Thoracic aorta (tissue), 2 donors: ENCODE measurements around the gene SAMD13. TPM values are rescaled to one million over a fixed set of nuclear protein-coding genes. Genes with fewer than 3 reads are reported as not detected.
A peak's percentile ranks its signal among the peaks of the same experiment; 100 is the strongest.

Experiments used
- ATAC-seq: fragments of 150-250 bp; one replicate; pipeline ENCODE4 v1.8.0; 2017; ENCODE audit warnings: low read depth; ENCODE audit not compliant: insufficient number of reproducible peaks, low FRiP score
- DNase-seq: peaks from one replicate; pipeline ENCODE4 v3.0.0-alpha.2; 2020; ENCODE audit warnings: low spot score
- H3K27ac ChIP-seq, 2 donors: fragments of 200-600 bp; sonication (generic); 1 replicate in 1 of 2; 2 replicates in 1 of 2; pipeline ENCODE4 v1.5.1; 2016; ENCODE audit warnings: mild to moderate bottlenecking in 2 of 2, moderate library complexity in 2 of 2
- H3K27me3 ChIP-seq: fragments of 200-600 bp; sonication (generic); replicated peaks from 2 replicates; pipeline ENCODE4 v1.6.0; 2016; ENCODE audit warnings: mild to moderate bottlenecking; ENCODE audit not compliant: insufficient read depth
- H3K36me3 ChIP-seq: fragments of 200-600 bp; sonication (generic); one replicate; pipeline ENCODE4 v1.5.1; 2016
- H3K4me1 ChIP-seq, 2 donors: fragments of 200-600 bp; sonication (generic); 1 replicate in 1 of 2; 2 replicates in 1 of 2; pipeline versions ENCODE4 v1.5.1 to v1.6.0; 2016; ENCODE audit warnings: low read depth in 2 of 2, mild to moderate bottlenecking in 1 of 2; ENCODE audit not compliant: control insufficient read depth in 1 of 2
- H3K4me3 ChIP-seq: fragments of 200-600 bp; sonication (generic); 2 replicates; pipeline ENCODE4 v1.5.1; 2016; ENCODE audit warnings: mild to moderate bottlenecking
- H3K9me3 ChIP-seq: fragments of 200-600 bp; sonication (generic); 2 replicates; pipeline ENCODE4 v1.5.1; 2016
- total RNA-seq, 2 donors: library from RNA; depleted of rRNA; stranded (reverse); fragments of >200 nt; gene quantifications; one replicate each; pipeline versions ENCODE4 v1.1.0 to v1.2.3, GENCODE V29; 2016
- TF ChIP-seq, protein P1 (sequence below): fragments of 200-600 bp; sonication (generic); IDR thresholded peaks from one replicate; pipeline ENCODE4 v1.5.1; 2019; ENCODE audit warnings: antibody characterized with exemption

SAMD13 gene, protein sequence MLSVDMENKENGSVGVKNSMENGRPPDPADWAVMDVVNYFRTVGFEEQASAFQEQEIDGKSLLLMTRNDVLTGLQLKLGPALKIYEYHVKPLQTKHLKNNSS
- total RNA-seq, result 1 to 10 TPM in 1 of 2 donors, under 1 TPM in 1; 0.95 to 1.8 TPM

DNA sequence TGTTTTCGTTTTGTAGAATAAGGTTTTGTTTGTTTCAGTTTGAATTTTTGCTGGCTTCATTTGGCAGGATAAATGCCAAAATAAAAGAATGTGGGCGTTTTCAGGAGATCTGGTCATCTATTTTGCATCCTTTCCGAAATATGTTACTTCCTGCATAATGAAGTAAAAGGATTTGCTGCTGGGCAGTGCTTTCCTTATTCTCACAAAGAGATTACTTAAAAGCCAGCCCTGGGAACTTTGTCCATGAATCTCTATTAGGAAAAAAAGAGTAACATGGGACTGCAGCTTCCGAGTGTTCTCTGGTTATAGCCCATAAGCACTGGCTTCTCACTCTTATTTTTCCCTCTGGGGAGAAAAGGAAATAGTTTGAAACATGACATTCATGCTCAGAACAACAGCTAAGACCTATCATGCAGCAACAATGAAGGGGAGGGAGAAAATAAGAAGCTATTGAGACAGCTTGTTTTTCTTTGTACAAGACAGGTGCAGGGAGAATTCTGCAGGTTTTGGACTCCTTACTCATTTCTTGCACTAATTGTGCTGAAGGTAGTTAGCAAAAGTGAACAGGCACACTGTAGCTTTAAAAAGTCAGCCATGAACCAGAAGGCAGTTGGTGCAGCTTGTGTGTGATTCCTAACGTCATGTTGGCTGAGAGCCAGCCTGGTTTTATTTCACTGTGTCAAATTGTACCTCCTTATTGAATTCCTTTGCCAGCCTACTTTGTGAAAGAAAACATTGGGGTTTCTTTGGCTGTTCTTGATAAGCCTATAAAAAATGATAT is at the start of gene SAMD13:
Gene SAMD13 (plus strand): TSS at position 705 of the 781 bp plus-strand sequence. CDS start 1,527 bp downstream, outside the sequence.
- TF ChIP-seq, protein P1, sequence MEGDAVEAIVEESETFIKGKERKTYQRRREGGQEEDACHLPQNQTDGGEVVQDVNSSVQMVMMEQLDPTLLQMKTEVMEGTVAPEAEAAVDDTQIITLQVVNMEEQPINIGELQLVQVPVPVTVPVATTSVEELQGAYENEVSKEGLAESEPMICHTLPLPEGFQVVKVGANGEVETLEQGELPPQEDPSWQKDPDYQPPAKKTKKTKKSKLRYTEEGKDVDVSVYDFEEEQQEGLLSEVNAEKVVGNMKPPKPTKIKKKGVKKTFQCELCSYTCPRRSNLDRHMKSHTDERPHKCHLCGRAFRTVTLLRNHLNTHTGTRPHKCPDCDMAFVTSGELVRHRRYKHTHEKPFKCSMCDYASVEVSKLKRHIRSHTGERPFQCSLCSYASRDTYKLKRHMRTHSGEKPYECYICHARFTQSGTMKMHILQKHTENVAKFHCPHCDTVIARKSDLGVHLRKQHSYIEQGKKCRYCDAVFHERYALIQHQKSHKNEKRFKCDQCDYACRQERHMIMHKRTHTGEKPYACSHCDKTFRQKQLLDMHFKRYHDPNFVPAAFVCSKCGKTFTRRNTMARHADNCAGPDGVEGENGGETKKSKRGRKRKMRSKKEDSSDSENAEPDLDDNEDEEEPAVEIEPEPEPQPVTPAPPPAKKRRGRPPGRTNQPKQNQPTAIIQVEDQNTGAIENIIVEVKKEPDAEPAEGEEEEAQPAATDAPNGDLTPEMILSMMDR, result no peak
- peak within 1 kb of the TSS in 1 of 2 donors; percentile 45 for H3K27ac ChIP-seq

DNA sequence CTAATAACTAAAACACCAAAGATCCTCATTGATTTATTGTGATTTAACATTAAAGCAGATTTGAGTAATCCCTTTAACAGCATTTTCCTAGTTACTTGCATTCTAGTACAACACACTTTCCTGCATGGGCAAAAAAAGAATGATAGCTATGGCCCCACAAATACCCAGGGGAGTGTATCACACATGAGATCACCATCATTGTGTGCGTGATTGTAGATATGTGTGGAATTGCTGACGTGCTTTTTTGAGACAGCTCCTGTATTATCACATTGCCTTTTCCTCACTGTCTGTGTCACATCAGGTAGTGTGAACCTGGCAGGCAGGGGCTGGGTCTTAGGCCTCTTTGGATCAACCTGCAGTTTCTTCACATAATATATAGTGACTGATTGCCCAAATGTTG is 48.5 kb upstream of the SAMD13 start:
- no peaks in the 10 kb centered on the region for H3K36me3 ChIP-seq
- H3K4me3 ChIP-seq, result no peak overlapping the region
- H3K27ac ChIP-seq, result peak overlapping the region; percentile 59 to 65
- ATAC-seq (no peak), DNase-seq (no peak)
- peaks cover 10 to 40% of the 10 kb centered on the region in 2 donors for H3K4me1 ChIP-seq
- TF ChIP-seq, protein P1, result no peak
- H3K9me3 ChIP-seq, result no peaks in the 10 kb centered on the region
- no peaks in the 10 kb centered on the region for H3K27me3 ChIP-seq

More for the DNA sequence above, at the start of gene SAMD13:
- Histone ChIP-seq H3K27me3 (no peaks in the 10 kb centered on the region), H3K4me1 (peaks cover 10 to 34% of the 10 kb centered on the region in 2 donors), H3K9me3 (no peaks in the 10 kb centered on the region), H3K4me3 (peak within 1 kb of the TSS; percentile 70), H3K36me3 (no peaks in the 10 kb centered on the region)
- peak; percentile 30 for DNase-seq
- ATAC-seq, result no peak

DNA sequence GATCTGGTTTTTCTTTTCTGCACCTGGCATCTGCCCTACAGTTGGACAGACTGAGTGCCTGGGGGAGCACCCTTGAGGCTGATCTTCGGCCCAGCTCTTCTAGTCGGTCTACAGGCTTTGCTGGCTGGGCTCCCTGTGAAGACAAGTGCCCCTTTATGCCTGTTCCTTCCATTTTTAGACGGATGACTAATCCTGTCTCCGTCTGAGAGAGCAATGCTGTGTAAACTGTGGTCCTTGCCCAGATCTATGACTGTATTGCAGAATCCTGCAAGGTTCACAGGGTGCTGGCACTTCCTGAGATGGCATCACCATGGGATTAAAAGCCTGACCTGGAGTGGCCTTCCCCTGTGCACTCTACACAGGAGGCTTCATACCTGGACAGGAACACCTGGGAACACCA is 47.6 kb upstream of the SAMD13 start:
- H3K27ac ChIP-seq, result peak overlapping the region; percentile 59 to 65
- H3K36me3 ChIP-seq, result no peaks in the 10 kb centered on the region
- ATAC-seq (peak; percentile 98), DNase-seq (peak; percentile 31)
- peaks cover 10 to 40% of the 10 kb centered on the region in 2 donors for H3K4me1 ChIP-seq
- H3K4me3 ChIP-seq, result no peak overlapping the region
- H3K9me3 ChIP-seq, result no peaks in the 10 kb centered on the region
- no peaks in the 10 kb centered on the region for H3K27me3 ChIP-seq
- TF ChIP-seq, protein P1, result no peak

DNA sequence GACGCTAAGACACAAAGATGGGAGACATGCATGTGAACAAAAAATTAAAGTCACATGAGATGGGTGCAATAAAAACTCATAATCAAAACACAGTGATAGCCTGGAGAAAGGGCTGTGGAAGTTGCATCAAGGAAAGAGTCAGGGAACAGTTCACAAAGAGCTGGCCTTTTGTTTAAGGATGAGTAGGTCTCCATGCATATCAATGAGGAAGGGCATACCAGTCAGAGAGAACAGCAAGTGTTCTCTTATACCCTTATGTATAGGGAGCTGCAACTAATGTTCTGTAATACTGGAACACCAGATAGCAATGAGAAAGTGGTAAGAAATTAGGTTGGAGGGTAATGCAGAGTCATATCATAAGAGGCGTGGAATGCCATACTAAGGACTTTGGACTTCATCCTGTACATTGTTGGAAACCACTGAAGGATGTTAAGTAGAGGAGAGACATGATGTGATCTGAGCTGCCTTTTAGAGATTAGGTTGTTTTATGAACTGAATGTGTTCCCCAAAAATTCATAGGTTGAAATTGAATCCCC is 46.7 kb upstream of the SAMD13 start:
- DNase-seq, result no peak

DNA sequence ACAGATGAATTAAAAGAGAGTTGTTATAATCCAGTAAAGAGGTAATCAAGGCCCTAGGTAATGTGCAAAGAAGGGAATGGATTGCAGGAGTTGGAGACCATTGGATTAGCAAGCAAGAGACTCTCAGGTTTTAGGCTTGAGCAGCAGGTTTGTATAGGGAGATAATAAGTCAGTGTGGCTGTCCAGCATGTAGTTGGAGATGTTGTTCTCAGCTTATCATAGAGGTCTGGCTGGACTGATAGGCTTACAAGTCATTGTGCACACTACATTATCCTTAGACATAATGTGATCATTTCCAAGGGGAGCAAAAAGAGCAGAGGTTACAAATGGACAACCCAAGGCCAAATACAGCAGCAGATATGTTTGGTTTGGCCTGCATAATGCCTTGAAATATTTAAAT is 45.9 kb upstream of the SAMD13 start:
- TF ChIP-seq, protein P1, result no peak
- Histone ChIP-seq H3K36me3 (no peaks in the 10 kb centered on the region), H3K27ac (no peak overlapping the region), H3K4me3 (no peak overlapping the region), H3K9me3 (no peaks in the 10 kb centered on the region), H3K27me3 (no peaks in the 10 kb centered on the region), H3K4me1 (peaks cover 10 to 40% of the 10 kb centered on the region in 2 donors)
- ATAC-seq (no peak), DNase-seq (no peak)

More for the DNA sequence above, 46.7 kb upstream of the SAMD13 start:
- no peak overlapping the region for H3K4me3 ChIP-seq
- H3K27me3 ChIP-seq, result no peaks in the 10 kb centered on the region
- TF ChIP-seq, protein P1, result no peak
- H3K27ac ChIP-seq, result peak overlapping the region; percentile 4 to 65
- H3K9me3 ChIP-seq, result no peaks in the 10 kb centered on the region
- peaks cover 10 to 40% of the 10 kb centered on the region in 2 donors for H3K4me1 ChIP-seq
- H3K36me3 ChIP-seq, result no peaks in the 10 kb centered on the region
- ATAC-seq, result no peak
